ENCODE results near the gene AJAP1. TPM values are rescaled to one million over a fixed set of nuclear protein-coding genes. Genes with fewer than 3 reads are reported as not detected.

The AJAP1 gene
- total and polyA plus RNA-seq, 2 experiments from 2014 or later: 0.13 to 0.64 TPM

- no peaks in the 10 kb centered on the region for H3K9me2 ChIP-seq (replicated peaks; ENCODE audit: insufficient read depth)
- H3K4me2 ChIP-seq: no peak overlapping the region
- H3K4me3 ChIP-seq: no peak overlapping the region
- no peak overlapping the region for H3K27ac ChIP-seq
- TF ChIP-seq EZH2 (IDR thresholded peaks at IDR 0.05; ENCODE audit: borderline replicate concordance) (no peak), CTCF (IDR thresholded peaks at IDR 0.05; ENCODE audit: poor library complexity) (no peak), EZH2phosphoT487 (IDR thresholded peaks at IDR 0.05; ENCODE audit: low read depth, severe bottlenecking, unreplicated experiment) (no peak)
- H4K20me1 ChIP-seq (ENCODE audit: insufficient read depth, poor library complexity, severe bottlenecking): no peaks in the 10 kb centered on the region
- no peak overlapping the region for H2AFZ ChIP-seq
- no peaks in the 10 kb centered on the region for H3K4me1 ChIP-seq (ENCODE audit: insufficient read depth)
- no peaks in the 10 kb centered on the region for H3K27me3 ChIP-seq
- no peaks in the 10 kb centered on the region for H3K79me2 ChIP-seq
- WGBS (ENCODE audit: low lambda C conversion rate, missing lambda C conversion rate): 93% methylated on average over 7 of the region's 7 CpGs
- H3K9me3 ChIP-seq (ENCODE audit: low read depth): no peaks in the 10 kb centered on the region
- DNase-seq (ENCODE audit: low spot score): no peak
- H3K36me3 ChIP-seq (replicated peaks; ENCODE audit: insufficient read depth, low read depth): no peaks in the 10 kb centered on the region
Measured at GRCh38 chr1:4628992-4629391, 25.4 kb upstream of the AJAP1 start.

- Histone ChIP-seq H3K27me3 (no peaks in the 10 kb centered on the region), H3K4me3 (no peak overlapping the region), H2AFZ (no peak overlapping the region), H3K79me2 (no peaks in the 10 kb centered on the region), H4K20me1 (ENCODE audit: insufficient read depth, poor library complexity, severe bottlenecking) (no peaks in the 10 kb centered on the region), H3K4me1 (ENCODE audit: insufficient read depth) (no peaks in the 10 kb centered on the region), H3K9me2 (replicated peaks; ENCODE audit: insufficient read depth) (no peaks in the 10 kb centered on the region), H3K36me3 (replicated peaks; ENCODE audit: insufficient read depth, low read depth) (no peaks in the 10 kb centered on the region), H3K4me2 (no peak overlapping the region), H3K27ac (no peak overlapping the region), H3K9me3 (ENCODE audit: low read depth) (no peaks in the 10 kb centered on the region)
- WGBS (ENCODE audit: low lambda C conversion rate, missing lambda C conversion rate): 77% methylated on average over 7 of the region's 7 CpGs
- DNase-seq (ENCODE audit: low spot score): no peak
- no peak for TF ChIP-seq EZH2phosphoT487 (IDR thresholded peaks at IDR 0.05; ENCODE audit: low read depth, severe bottlenecking, unreplicated experiment)
- no peak for TF ChIP-seq EZH2 (IDR thresholded peaks at IDR 0.05; ENCODE audit: borderline replicate concordance)
- TF ChIP-seq CTCF (IDR thresholded peaks at IDR 0.05; ENCODE audit: poor library complexity): no peak
Measured at GRCh38 chr1:4630561-4630960, 23.8 kb upstream of the AJAP1 start.

- TF ChIP-seq EZH2phosphoT487 (IDR thresholded peaks at IDR 0.05; ENCODE audit: low read depth, severe bottlenecking, unreplicated experiment) (no peak), CTCF (IDR thresholded peaks at IDR 0.05; ENCODE audit: poor library complexity) (no peak), EZH2 (IDR thresholded peaks at IDR 0.05; ENCODE audit: borderline replicate concordance) (no peak)
- H3K9me3 ChIP-seq (ENCODE audit: low read depth): no peaks in the 10 kb centered on the region
- no peak overlapping the region for H3K4me2 ChIP-seq
- WGBS (ENCODE audit: low lambda C conversion rate, missing lambda C conversion rate): 86% methylated on average over 5 of the region's 5 CpGs
- H4K20me1 ChIP-seq (ENCODE audit: insufficient read depth, poor library complexity, severe bottlenecking): no peaks in the 10 kb centered on the region
- no peak overlapping the region for H2AFZ ChIP-seq
- H3K4me3 ChIP-seq: no peak overlapping the region
- H3K9me2 ChIP-seq (replicated peaks; ENCODE audit: insufficient read depth): no peaks in the 10 kb centered on the region
- no peaks in the 10 kb centered on the region for H3K27me3 ChIP-seq
- H3K27ac ChIP-seq: no peak overlapping the region
- DNase-seq (ENCODE audit: low spot score): no peak
- H3K36me3 ChIP-seq (replicated peaks; ENCODE audit: insufficient read depth, low read depth): no peaks in the 10 kb centered on the region
- H3K79me2 ChIP-seq: no peaks in the 10 kb centered on the region
- H3K4me1 ChIP-seq (ENCODE audit: insufficient read depth): no peaks in the 10 kb centered on the region
Measured at GRCh38 chr1:4631321-4631720, 23.1 kb upstream of the AJAP1 start.

- TF ChIP-seq EZH2phosphoT487 (IDR thresholded peaks at IDR 0.05; ENCODE audit: low read depth, severe bottlenecking, unreplicated experiment): no peak
- TF ChIP-seq CTCF (IDR thresholded peaks at IDR 0.05; ENCODE audit: poor library complexity): no peak
- TF ChIP-seq EZH2 (IDR thresholded peaks at IDR 0.05; ENCODE audit: borderline replicate concordance): no peak
- Histone ChIP-seq H3K4me3 (no peak overlapping the region), H3K79me2 (no peaks in the 10 kb centered on the region), H3K4me1 (ENCODE audit: insufficient read depth) (no peaks in the 10 kb centered on the region), H3K4me2 (no peak overlapping the region), H3K27me3 (no peaks in the 10 kb centered on the region), H3K36me3 (replicated peaks; ENCODE audit: insufficient read depth, low read depth) (no peaks in the 10 kb centered on the region), H3K9me2 (replicated peaks; ENCODE audit: insufficient read depth) (no peaks in the 10 kb centered on the region), H4K20me1 (ENCODE audit: insufficient read depth, poor library complexity, severe bottlenecking) (no peaks in the 10 kb centered on the region), H3K27ac (no peak overlapping the region), H3K9me3 (ENCODE audit: low read depth) (no peaks in the 10 kb centered on the region), H2AFZ (no peak overlapping the region)
- 85% methylated on average over 9 of the region's 9 CpGs for WGBS (ENCODE audit: low lambda C conversion rate, missing lambda C conversion rate)
- DNase-seq (ENCODE audit: low spot score): no peak
Measured at GRCh38 chr1:4633346-4633745, 21.1 kb upstream of the AJAP1 start.
